ENCODE data around the gene DHRS4L2. TPM values are rescaled to one million over a fixed set of nuclear protein-coding genes. Genes with fewer than 3 reads are reported as not detected.
A peak's percentile ranks its signal among the peaks of the same experiment; 100 is the strongest.
"Not testable (repeated sequence)": the region's sequence is repeated elsewhere in the genome, so short reads cannot be mapped to it uniquely, and the experiment has no call there.

DHRS4L2 gene
- total RNA-seq, 1 experiment from 2014 or later: 35.7 TPM

- not testable (repeated sequence) for DNase-seq (ENCODE audit: low spot score)
These were observed 15.6 kb upstream of the DHRS4L2 start for GRCh38 chr14:23973178-23973577.

GRCh38 chr14:23974041-23974440 is 14.7 kb upstream of the DHRS4L2 start:
- DNase-seq (ENCODE audit: low spot score): not testable (repeated sequence)

- DNase-seq (ENCODE audit: low spot score): not testable (repeated sequence)
These were observed 11.5 kb upstream of the DHRS4L2 start for GRCh38 chr14:23977208-23977607.

- not testable (repeated sequence) for DNase-seq (ENCODE audit: low spot score)
These were observed 6.5 kb upstream of the DHRS4L2 start for GRCh38 chr14:23981951-23982813.

- DNase-seq (ENCODE audit: low spot score): no peak
These were observed 3.7 kb upstream of the DHRS4L2 start for GRCh38 chr14:23984891-23985602.

- DNase-seq (ENCODE audit: low spot score): not testable (repeated sequence)
These were observed 514 bp upstream of the DHRS4L2 start for GRCh38 chr14:23988223-23988606.

- peak; percentile 67 for DNase-seq (ENCODE audit: low spot score)
These were observed 1.2 kb downstream of the DHRS4L2 start for GRCh38 chr14:23989734-23990445.

GRCh38 chr14:23990961-23991360 is 2.2 kb downstream of the DHRS4L2 start:
- DNase-seq (ENCODE audit: low spot score): not testable (repeated sequence)

- not testable (repeated sequence) for DNase-seq (ENCODE audit: low spot score)
These were observed 4.3 kb downstream of the DHRS4L2 start for GRCh38 chr14:23993042-23993441.

GRCh38 chr14:23996009-23996408 is 7.3 kb downstream of the DHRS4L2 start:
- not testable (repeated sequence) for DNase-seq (ENCODE audit: low spot score)

- not testable (repeated sequence) for DNase-seq (ENCODE audit: low spot score)
These were observed 8.1 kb downstream of the DHRS4L2 start for GRCh38 chr14:23996825-23997224.

- not testable (repeated sequence) for DNase-seq (ENCODE audit: low spot score)
These were observed 10.9 kb downstream of the DHRS4L2 start for GRCh38 chr14:23999640-24000039.

- not testable (repeated sequence) for DNase-seq (ENCODE audit: low spot score)
These were observed 12.3 kb downstream of the DHRS4L2 start for GRCh38 chr14:24001078-24001477.

- DNase-seq (ENCODE audit: low spot score): not testable (repeated sequence)
These were observed 12.9 kb downstream of the DHRS4L2 start for GRCh38 chr14:24001679-24002078.

GRCh38 chr14:24006471-24006816 is 17.7 kb downstream of the DHRS4L2 start:
- not testable (repeated sequence) for DNase-seq (ENCODE audit: low spot score)

- not testable (repeated sequence) for DNase-seq (ENCODE audit: low spot score)
These were observed 18.3 kb downstream of the DHRS4L2 start for GRCh38 chr14:24006817-24007652.

- DNase-seq (ENCODE audit: low spot score): no peak
These were observed 22.3 kb downstream of the DHRS4L2 start for GRCh38 chr14:24011051-24011450.

- not testable (repeated sequence) for DNase-seq (ENCODE audit: low spot score)
These were observed 24.1 kb downstream of the DHRS4L2 start for GRCh38 chr14:24012726-24013273.

- peak; percentile 86 for DNase-seq (ENCODE audit: low spot score)
These were observed 25.2 kb downstream of the DHRS4L2 start for GRCh38 chr14:24013654-24014514.

GRCh38 chr14:24015745-24016144 is 27.0 kb downstream of the DHRS4L2 start:
- DNase-seq (ENCODE audit: low spot score): not testable (repeated sequence)
